GM19023 (cell line): ENCODE results near the gene RPL35.
A peak's percentile ranks its signal among the peaks of the same experiment; 100 is the strongest.

ENCODE experiments used
- ATAC-seq: cut with Tn5 transposase; IDR thresholded peaks from one replicate; pipeline ENCODE4 v1.9.1; 2021; ENCODE audit warnings: mild to moderate bottlenecking, moderate library complexity; ENCODE audit not compliant: unreplicated experiment

The RPL35 gene

DNA sequence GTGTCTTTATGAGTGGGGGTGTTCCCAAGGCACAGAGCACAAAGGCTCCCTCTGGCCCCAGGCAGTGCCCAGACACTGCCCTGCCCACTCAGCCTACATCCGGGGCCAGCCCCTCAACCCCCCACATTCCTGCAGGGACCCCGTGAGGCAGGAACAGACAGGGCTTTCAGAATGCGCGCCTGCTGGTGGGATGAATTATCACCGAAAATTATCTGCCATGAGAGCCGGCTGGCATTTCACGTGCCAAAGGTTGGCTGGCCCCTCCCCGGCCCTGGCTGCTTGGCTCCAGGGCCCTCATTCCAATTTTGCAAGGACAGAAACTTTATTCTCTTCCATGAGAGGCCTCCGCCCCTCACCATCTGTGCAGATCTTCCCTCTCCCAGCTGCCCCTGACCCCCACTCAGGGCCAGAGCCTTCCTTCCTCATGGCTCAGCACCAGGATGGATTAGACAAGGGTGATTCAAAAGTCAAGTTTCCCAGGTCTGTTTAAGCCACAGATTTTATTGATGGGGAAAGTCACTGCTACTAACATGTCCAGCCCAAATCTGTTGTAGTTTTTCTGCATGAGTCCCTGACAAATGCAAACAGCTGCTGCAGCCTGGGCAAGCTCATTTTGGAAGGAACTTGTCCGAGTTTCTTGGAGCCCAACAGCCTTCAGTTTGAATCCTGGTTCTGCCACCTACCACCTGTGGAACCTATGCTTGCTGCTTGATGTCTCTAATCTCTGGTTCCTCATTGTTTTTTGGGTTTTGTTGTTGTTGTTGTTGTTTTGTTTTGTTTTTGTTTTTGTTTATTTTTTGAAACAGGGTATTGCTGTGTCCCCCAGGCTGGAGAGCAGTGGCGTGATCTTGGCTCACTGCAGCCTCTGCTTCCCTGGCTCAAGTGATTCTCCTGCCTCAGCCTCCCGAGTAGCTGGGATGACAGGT, 40.8 kb downstream of the RPL35 start:
- ATAC-seq, result no peak

DNA sequence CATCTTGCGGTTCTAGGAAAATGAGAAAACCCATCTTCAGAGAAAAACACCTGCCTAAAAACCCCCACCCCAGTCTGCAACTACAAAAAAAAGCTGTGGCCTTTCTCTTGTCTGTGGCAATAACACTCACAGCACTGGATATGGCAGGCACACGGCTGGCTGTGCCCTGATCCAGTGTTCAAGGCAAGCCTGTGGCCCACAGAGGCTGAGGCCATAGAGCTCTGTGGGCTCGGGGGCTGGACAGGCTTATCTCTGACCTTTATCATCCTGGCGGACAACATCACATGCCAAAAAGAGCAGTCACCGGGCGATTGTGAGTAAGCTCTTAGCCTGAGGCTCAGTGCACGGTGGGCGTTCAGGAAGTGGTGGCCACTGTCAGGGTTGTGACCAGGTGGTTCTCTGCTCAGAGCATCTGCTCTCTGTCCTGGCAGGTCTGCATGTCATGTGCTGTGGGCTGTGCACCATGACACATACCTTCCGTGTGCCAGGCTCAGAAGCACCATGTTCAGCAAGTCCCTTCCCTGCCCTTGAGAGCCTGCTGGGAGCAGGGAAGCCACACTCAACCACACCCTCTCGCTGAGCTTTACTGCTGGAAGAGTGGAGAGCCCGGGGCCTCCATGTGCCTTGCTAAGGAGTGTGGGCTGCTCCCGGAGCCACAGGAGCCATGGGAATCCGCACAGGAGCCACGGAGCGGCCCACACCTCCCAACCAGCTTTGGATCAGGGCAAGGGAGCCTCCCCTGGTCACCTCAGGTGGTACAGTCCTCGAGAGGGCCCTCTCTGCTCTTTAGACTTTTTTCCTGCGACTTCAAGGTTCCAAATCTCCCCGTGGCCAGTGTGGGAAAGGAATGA, 43.1 kb downstream of the RPL35 start:
- peak; percentile 80 for ATAC-seq

DNA sequence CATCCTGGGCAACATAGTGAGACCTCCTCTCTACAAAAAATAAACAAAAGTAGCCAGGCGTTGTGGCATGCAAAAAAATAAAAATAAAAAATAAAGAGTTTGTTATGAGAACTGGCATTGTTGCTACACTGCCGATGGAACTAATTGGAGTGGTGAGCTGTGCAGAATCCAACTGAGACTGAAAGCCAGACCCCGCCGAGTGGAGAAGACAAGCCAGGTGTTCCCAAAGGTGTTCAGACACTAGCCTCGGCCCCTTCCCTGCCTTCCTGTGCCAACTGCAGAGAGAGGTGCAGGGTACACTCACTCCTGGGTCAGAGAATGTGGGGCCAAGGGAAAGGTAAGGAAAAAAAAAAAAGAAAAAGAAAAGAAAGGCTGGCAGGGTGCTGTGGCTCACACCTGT, 46.2 kb downstream of the RPL35 start:
- no peak for ATAC-seq

- no peak for ATAC-seq
Observed at GRCh38 chr9:124814164-124814535, 47.6 kb downstream of the RPL35 start.

DNA sequence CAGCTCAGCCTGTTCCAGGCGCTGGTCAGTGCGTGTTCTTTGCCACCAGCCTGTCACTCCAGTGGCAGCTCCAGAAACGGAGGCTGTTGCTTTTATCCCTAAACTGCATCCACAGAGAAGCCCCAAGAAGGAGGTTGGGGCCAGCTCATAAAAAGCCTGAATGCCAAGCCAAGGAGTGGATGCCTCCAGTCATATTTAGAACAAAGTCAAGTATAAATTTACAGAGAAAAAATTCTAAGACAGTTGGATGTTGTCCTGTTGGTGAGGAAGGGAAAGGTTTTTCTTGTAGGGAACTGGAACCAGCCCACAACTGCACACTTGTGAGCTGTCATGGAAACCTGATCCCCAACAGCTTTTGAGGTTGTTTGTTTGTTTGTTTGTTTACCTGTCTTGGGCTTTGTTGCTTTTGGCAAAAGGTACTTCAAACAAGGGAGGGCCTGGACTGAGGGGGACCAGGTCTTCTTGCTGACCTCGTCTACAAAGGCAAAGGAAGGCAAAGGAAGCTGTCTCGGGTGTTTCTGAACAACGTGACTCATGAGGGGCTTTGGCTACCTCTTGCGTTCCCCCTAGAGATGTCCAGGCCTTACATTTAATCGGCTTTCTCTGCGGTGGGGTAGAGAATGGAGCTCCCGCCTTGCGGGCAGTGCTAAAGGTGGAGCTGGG, 48.1 kb downstream of the RPL35 start:
- no peak for ATAC-seq

DNA sequence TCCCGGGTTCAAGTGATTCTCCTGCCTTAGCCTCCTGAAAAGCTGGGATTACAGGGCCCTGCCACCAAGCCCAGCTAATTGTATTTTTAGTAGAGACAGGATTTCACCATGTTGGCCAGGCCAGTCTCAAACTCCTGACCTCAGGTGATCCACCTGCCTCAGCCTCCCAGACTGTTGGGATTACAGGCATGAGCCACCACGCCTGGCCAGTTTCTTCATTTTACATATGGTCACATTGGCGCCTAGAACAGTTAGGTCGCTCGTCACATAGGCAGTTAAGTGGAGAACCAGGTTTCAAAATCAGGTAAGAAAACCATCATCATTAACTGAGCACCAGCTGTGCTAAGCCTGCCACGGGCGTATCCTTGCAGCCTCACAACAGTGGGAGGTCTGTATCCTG, 48.7 kb downstream of the RPL35 start:
- no peak for ATAC-seq

DNA sequence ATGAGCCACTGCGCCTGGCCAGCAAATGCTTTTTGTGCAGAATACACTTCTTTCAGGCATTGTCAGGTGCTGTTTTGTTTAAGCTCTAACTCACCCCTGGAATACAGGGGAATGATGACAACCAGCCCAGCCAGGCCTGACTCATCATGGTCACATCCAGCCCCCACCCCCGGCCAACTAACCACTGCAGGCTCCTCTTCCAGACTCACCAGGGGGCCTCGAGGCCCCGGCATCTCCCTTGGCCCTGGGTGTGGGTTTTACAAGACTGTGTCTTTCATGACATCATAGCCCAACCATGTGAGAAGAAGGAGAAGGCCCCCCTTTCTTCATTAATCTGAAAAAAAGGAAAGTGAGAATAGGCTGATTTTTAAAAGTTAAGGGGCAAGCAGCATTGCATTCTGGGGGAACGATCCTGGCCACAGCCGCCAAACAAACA, 49.3 kb downstream of the RPL35 start:
- ATAC-seq, result no peak

DNA sequence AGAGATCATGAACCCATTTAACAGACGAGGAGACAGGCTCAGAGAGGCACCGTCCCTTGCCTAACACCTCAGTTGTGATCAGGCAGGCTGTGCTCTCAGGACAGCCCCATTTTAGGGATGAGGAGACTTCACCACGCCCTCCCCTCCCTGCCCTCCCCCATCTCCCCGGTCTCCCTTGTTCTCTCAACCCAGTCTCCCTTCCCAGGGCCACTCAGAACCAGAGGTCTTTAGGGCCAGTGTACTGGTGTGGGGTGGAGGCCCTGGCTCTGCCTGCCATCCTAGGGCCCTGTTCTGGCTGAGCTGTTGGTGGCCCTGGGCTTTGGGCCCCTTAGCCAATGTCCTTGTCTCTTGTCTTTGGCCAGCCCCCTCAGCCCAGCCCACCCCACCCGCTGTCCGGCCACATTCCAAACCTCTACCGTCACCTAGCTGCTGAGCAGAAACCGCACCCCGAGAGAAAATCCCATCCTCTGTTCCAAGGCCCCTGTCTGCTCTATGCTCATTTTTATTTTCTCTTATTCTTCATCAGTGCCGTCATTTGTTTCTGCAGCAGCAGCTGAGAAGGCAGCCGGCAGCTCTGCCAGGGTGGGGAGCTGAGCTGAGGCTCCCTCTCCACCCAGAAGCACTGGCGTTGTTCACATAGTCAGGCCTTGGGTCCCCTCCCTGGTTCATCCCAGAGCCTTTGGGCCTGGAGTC, 50.9 kb downstream of the RPL35 start:
- ATAC-seq, result no peak

GRCh38 chr9:124809741-124810500, 51.8 kb downstream of the RPL35 start:
- ATAC-seq, result no peak

- no peak for ATAC-seq
Observed at GRCh38 chr9:124809211-124809610, 52.5 kb downstream of the RPL35 start.

GRCh38 chr9:124808246-124808956, 53.4 kb downstream of the RPL35 start:
- ATAC-seq, result no peak
